T-helper 2 cell treated with Interferon-gamma antibody and Interleukin-4, amounts not matched to agents 100 ng/mL and 5 ng/mL, for 36 hours (primary cell): ENCODE measurements around the gene MAN1C1. TPM values are rescaled to one million over a fixed set of nuclear protein-coding genes. Genes with fewer than 3 reads are reported as not detected.
"Not testable (repeated sequence)": the region's sequence is repeated elsewhere in the genome, so short reads cannot be mapped to it uniquely, and the experiment has no call there.

Source experiments
- intact Hi-C: fragments of 100-400 bp; cut with micrococcal nuclease; formaldehyde crosslinking; loops from one replicate; pipeline ENCODE4 v1.15.1; 2023
- total RNA-seq: library from RNA; stranded (reverse); gene quantifications from 2 replicates; pipeline ENCODE4 v1.2.3, GENCODE V29; 2022

Gene MAN1C1
- total RNA-seq, 1 donor from 2014 or later: 12.1 TPM

DNA sequence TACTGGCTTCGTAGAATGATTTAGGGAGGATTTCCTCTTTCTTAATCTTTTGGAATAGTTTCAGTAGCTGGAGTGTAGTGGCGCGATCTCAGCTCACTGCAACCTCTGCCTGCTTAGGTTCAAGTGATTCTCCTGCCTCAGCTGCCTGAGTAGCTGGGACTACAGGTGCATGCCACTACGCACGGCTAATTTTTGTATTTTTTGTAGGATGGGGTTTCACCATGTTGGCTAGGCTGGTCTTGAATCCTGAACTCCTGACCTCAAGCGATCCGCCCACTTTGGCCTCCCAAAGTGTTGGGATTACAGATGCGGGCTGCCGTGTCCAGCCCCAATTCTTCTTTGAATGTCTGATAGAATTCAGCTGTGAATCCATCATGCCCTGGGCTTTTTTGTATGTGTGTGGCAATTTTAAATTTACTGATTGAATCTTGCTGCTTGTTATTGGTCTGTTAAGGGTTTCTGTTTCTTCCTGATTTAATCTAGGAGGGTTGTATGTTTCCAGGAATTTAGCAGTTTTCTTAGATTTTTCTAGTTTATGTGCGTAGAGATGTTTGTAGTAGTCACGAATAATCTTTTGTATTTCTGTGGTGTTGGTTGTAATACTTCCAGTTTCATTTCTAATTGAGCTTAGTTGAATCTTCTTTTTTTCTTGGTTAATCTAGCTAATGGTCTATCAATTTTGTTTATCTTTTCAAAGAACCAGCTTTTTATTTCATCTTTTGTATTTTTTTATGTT lies 15.3 kb downstream of the MAN1C1 start:
- intact Hi-C loops: loop anchor here (1.0 kb wide), 1 partner anchor 10 kb away; no protein-coding TSS in a partner anchor

DNA sequence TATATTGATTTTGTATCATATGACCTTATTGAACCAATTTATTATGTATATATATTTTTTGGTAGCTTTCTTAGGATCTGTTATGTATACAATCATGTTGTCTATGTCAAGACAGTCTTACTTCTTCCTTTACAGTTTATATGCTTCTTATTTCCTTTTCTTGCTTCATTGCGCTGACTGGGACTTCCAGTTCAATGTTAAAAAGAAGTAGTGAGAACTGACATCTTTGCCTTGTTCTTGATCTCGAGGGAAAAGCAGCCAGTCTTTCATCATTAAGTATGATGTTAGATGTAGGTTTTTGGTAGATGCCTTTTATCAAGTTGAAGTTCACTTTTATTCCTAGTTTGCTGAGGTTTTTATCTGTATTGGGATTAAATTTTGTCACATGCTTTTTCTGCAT lies 17.5 kb downstream of the MAN1C1 start:
- intact Hi-C loops: no loop called here

DNA sequence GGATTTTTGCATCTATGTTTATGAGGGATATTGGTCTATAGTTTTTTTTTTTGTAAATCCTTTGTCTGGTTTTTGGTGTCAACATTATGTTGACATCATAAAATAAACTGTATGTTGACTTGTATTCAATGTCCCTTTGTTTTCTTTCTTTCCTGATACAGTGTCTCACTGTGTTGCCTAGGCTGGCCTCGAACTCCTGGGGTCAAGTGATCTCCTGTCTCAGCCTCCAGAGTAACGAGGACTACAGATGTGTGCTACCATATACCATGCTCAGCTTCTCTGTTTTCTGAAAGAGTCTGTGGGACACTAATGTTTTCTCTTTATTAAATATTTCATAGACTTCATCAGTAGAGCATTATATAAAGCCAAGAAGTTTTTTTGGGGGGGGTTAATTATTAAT lies 18.3 kb downstream of the MAN1C1 start:
- intact Hi-C loops: no loop called here

DNA sequence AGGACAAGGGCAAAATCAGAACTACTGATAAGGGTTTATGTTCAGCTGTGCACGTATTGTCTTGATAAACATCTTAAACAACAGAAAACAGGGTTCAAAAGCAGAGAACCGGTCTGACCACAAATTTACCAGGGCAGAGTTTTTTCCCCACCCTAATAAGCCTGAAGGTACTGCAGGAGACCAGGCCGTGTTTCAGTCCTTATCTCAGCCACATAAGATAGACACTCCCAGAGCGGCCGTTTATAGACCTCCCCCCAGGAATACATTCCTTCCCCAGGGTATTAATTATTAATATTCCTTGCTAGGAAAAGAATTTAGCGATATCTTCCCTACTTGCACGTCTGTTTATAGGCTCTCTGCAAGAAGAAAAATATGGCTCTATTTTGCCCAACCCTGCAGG lies 19.6 kb downstream of the MAN1C1 start:
- intact Hi-C loops: not testable (repeated sequence)

DNA sequence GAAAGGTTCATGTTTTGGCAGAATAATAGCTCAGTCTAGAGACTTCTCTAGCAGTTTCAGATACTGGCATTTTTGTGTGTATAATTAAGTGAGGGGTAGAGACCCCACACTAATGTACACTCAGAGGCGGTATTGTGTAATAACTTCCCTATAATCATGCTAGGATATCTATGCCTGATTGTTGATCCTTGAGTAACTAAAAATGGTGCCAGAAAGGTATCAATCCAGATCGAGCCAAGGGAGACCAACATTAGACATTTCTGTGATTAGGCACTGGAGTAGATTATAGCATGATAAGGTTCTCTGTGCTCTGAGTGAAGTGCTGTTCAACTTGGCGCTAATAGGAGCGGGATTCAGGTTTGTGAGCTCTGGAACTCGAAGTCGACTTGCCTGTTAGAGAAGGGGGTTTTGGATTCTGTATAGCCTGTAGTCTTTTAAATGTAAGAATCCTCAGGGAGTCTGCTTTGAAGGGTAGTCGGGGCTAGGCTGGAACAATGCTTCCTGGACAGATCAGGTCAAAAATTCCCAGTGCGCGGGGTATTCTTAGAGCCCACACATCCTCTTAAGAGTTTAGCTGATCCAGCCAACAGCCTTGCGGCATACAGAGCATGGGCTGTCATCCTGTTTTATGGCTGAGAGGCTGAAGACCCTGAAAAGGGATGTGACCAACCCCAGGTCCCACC lies 24.2 kb downstream of the MAN1C1 start:
- intact Hi-C loops: no loop called here

GRCh38 chr1:25641329-25641725 lies 24.7 kb downstream of the MAN1C1 start:
- intact Hi-C loops: no loop called here

- intact Hi-C loops: loop anchor here (1.0 kb wide), 3 partner anchors 10 to 34 kb away; partner anchors contain the start of gene MAN1C1
Observed at GRCh38 chr1:25641931-25642573, 25.5 kb downstream of the MAN1C1 start.

GRCh38 chr1:25642574-25643108 lies 26.1 kb downstream of the MAN1C1 start:
- intact Hi-C loops: loop anchor here (1.0 kb wide), 3 partner anchors 10 to 34 kb away; partner anchors contain the start of gene MAN1C1

GRCh38 chr1:25643929-25644328 lies 27.3 kb downstream of the MAN1C1 start:
- intact Hi-C loops: no loop called here

GRCh38 chr1:25644962-25645361 lies 28.4 kb downstream of the MAN1C1 start:
- intact Hi-C loops: no loop called here

GRCh38 chr1:25645637-25646400 lies 29.2 kb downstream of the MAN1C1 start:
- intact Hi-C loops: no loop called here

- intact Hi-C loops: no loop called here
Observed at GRCh38 chr1:25647106-25647505, 30.5 kb downstream of the MAN1C1 start.

- intact Hi-C loops: no loop called here
Observed at GRCh38 chr1:25647863-25648262, 31.3 kb downstream of the MAN1C1 start.

DNA sequence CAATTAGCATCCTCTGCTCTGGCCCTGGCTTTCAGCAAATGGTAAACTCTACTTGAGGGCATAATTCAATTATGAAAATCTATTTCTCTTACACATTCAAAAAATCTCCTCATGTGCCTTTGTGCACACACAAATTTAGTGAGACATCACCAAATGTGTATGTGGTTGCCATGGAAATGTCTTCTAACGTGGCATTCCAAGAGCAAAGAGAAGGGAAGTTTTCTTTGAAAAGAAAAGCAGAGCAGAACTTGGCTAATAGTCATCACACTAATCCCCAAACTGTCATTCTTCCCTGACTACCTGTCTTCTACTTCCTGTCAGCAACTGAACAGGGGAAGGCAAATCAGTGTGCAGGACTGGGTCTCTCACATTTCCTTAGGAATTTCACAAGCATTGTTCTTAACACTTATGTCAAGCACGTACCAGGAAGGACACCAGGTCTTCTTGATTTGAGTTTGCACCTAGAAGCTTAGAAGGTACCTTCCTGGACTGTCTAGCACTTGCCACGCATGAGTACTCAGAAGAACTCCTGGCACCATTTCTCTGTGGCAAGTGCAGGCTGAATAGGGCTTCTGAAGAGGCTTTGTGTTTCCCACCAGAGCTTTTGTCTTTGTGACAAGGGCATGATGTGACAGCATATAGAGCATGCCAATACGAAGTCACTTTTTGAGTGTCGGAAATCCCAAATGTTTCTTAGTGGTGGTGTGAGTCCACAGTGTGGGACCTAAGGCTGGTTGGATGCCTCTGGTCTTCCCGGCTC lies 32.3 kb downstream of the MAN1C1 start:
- intact Hi-C loops: no loop called here

DNA sequence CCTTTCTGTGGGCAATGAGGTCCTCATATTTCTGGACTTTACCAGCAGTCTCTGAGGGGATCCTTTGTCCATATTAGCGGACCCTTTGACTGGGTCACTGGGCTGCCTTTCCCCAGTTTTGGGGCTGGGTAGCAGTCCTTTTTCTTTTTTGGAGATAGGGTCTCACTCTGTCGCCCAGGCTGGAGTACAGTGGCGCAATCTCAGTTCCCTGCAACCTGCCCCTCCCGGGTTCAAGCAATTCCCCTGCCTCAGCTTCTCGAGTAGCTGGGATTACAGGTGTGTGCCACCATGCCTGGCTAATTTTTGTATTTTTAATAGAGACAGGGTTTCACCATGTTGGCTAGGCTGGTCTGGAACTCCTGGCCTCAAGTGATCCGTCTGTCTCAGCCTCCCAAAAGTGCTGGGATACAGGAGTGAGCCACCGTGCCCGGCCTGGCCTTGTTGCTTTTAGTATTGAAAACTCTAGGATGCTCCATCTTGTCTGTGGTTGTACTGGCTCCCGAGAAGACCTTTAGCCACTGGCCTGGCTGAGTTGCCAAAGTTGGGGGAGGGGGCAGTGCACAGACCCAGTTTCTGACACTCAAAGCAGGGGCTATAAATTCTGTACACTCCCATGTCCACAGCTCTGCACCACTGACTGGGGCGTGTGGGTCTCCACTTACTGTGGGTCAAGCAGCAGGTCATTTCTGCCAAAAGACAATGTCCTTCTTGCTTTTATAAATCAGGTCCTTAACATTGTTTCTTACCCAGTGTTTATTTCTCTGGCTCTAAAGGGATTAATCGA lies 33.1 kb downstream of the MAN1C1 start:
- intact Hi-C loops: no loop called here

DNA sequence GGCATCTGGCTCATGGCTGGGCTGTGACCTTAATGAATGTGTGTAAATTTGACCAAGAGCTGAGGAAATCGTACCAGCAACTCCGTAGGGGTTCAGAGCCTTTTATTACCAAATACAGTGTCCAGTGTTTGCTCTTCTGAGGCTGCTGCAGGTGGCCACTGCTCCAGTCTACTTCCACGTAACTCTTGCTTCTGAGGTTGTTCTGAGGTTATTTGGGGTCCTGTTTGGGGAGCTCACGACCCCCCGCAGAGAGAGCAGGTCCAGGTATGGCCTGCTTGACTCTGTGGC lies 33.6 kb downstream of the MAN1C1 start:
- intact Hi-C loops: no loop called here

- intact Hi-C loops: no loop called here
Observed at GRCh38 chr1:25651036-25651640, 34.5 kb downstream of the MAN1C1 start.

DNA sequence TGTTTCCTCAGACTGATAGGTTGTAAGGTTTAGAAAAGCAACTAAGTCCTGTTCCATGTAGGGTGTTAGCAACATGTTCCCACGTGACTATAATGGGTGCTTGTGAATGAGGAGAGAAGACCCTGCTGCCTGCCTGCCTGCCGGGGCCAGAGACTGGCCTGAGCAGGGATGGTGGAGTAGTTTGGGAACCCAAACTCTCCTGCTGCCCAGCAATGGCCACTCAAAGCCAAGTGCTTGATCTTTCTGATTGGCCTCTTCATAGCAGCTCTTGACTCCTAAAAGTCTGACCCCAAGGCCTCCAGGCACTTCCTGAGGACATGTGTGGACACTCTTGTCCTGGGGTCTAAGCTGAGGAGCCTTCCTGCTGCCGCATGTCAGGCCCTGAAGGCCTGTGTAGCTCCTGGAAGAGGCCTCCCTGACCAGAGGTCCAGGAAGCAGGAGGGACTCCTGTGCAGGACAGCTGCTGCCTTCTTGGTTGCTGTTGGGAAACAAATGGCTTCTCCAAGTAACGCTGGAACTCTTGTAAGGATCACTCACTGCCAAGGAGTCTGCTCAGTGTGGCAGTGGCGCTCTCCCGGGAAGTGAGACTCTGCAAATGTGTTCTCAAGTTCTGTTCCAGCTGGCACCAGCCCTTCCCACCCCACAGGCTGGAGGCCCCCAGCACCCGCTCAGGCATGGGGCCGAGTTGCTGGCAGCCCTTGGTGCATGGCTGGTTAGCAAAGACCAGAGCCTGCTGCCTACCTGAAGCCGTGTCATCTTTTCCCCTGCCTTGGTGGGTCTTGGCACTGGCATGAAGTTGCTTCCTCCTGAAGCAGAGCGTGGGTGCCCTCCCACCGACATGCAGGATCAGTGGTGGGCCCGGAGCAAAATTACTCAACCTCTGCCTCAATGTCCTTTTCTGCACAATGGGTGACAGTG lies 35.5 kb downstream of the MAN1C1 start:
- intact Hi-C loops: no loop called here
